OCI-M2 (cell line): ENCODE results near the gene SCT.

Experiments
- DNase-seq: peaks from one replicate; lab custom pipeline; 2025; ENCODE audit not compliant: unreplicated experiment; lab: John Stamatoyannopoulos, UW

Gene SCT

GRCh38 chr11:587978-588380 lies 39.0 kb downstream of the SCT start:
- no peak for DNase-seq

GRCh38 chr11:587546-587945 lies 39.4 kb downstream of the SCT start:
- no peak for DNase-seq

GRCh38 chr11:586376-587316 lies 40.3 kb downstream of the SCT start:
- no peak for DNase-seq

GRCh38 chr11:584287-584686 lies 42.7 kb downstream of the SCT start:
- DNase-seq, result no peak

GRCh38 chr11:581752-582151 lies 45.2 kb downstream of the SCT start:
- DNase-seq, result no peak

- no peak for DNase-seq
Measured at GRCh38 chr11:581342-581741, 45.6 kb downstream of the SCT start.

GRCh38 chr11:579830-580601 lies 47.0 kb downstream of the SCT start:
- DNase-seq, result no peak

- DNase-seq, result no peak
Measured at GRCh38 chr11:578276-579035, 48.5 kb downstream of the SCT start.

GRCh38 chr11:577611-577894 lies 49.4 kb downstream of the SCT start:
- DNase-seq, result no peak

- DNase-seq, result no peak
Measured at GRCh38 chr11:576811-577610, 50.0 kb downstream of the SCT start.
